GM21717 (cell line): ENCODE data around the gene KCP.

ENCODE experiments used
- ATAC-seq: cut with Tn5 transposase; IDR thresholded peaks from one replicate; pipeline ENCODE4 v1.9.1; 2021; ENCODE audit warnings: mild to moderate bottlenecking, moderate library complexity; ENCODE audit not compliant: unreplicated experiment

KCP gene

DNA sequence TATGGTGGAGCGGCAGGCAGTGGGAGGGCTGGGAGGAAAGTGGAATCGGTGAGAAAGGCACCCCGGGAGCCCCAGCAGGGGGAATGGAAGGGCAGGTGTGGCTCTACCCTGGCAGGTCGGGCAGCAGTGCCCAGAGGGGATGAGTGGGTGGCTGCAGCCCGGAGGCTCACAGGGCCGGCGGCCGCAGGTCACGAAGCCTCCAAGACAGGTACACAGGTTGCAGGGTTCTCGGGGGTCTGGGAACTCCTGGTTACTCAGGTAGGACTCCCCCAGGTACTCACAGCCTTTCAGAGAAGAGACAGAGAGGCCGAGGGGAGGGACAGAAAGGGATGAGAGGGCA is 21.8 kb downstream of the KCP start:
- no peak for ATAC-seq

DNA sequence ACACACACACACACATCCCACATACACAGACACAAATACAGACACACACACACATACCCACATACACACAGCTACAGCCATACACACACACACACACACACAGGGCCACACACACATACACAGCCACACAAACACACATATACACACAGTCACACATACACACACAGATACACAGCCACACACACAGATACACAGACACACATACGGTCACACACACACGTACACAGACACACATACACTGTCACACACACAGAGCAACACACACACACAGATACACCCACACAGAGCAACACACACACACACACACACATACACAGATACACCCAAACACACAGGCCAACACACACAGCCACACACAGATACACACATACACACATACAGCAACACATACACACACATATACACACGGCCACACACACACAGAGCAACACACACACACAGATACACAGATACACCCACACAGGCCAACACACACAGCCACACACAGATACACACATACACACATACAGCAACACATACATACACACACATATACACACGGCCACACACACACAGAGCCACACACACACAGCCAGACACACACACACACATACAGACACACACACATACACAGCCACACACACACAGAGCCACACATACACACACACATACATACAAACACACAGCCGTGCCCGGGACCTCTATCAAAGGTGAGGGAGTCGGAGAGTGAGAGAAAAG is 22.3 kb downstream of the KCP start:
- ATAC-seq: no peak

DNA sequence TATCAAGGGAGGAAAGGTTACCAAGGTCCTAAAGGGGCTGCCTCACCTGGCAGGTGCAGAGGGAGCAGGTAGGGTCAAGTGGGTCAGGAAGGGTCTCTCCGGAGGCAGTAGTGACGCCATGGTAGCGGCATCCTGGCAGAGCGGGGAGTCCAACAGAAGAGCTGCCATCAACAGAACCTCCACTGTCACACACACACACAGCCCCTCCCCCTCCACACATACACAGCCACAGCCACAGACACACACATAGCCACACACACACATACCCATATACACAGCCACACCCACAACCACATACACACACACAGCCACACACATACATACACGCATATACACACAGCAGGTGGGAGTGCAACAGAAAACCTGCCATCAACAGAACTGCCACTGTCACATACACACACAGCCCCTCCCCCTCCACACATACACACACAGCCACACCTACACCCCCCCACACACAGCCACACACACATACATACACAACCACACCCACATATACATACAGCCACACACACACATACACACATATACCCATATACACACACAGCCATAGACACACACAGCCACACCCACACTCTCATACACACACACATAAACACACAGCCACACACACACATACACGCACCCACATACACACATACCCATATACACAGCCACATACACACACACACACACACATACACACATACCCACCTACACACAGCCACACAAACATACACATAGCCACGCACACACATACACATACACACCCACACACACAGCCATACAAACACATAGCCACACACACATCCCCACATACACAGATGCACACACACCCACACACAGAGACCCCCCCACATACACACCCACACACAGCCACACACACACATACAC is 23.1 kb downstream of the KCP start:
- ATAC-seq: no peak

DNA sequence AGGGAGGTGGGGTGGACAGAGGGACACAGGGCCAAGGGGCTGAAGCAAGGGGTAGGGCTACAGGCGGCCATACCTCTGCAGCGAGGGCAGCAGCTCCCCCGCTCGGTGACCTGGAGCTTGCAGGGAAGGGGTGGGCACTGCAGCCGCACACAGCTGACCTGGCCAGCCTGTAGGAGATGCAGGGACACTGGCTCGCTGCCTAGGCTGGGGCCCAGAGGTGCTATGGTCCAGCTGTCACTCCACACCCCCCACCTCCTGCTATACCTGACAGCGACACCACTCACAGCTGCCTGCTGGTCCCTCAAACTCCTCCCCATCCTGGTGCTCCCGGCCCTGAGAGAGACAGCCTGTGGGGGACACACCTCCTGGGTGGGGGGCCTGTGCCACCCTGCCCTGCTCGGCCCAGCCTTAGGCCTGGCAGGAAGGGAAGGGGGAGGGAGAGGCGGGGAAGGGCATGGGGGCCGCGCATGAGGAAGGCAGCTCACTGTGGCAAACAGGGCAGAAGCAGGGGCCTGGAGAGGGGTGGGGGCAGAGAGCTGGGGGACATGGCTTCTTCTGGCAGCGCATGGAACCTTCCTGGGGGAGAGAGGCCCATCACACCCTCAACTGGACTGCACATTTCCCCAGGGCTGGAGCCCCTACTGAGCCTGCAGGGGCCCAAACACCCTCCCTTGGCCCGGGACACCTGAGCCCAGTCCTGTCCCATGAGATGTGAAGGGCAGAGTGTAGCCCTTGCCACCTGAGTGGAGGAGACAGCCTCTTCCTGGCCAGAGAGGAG is 23.9 kb downstream of the KCP start:
- no peak for ATAC-seq

DNA sequence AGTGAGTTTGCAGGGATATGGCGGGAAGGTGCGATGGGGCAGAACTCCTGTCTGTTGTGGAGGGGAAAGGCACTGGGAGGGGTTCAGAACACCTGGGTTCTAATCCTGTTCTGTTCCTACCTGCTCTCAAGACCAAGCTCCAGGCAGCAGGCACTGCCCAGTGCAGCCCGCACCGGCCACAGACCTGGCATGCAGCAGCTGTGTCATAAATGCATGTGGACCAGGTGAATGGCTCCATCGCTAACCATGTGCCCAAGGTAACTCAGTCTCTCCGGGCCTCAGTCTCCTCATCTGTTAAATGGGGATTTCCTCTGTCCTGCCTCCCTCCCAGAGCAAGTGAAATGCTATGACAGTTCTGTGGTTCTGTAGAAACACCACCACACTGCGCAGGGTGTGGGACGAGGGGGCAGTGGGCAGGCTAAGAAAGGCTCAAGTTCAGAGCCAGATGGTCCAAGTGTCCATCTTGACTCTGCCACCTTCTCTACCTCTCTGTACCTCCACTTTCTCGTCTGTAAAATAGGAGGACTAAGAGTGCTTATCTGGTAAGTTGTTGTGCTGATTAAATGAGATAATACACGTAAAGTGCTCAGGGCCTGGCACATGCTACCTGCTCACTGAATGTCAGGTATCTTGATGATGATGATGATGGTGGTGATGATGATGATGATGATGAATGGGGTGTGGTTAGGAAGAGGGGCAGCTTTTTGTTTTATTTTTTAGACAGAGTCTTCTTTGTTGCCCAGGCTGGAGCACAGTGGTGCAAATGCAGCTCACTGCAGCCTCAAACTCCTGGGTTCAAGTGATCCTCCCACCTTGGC is 24.9 kb downstream of the KCP start:
- no peak for ATAC-seq

DNA sequence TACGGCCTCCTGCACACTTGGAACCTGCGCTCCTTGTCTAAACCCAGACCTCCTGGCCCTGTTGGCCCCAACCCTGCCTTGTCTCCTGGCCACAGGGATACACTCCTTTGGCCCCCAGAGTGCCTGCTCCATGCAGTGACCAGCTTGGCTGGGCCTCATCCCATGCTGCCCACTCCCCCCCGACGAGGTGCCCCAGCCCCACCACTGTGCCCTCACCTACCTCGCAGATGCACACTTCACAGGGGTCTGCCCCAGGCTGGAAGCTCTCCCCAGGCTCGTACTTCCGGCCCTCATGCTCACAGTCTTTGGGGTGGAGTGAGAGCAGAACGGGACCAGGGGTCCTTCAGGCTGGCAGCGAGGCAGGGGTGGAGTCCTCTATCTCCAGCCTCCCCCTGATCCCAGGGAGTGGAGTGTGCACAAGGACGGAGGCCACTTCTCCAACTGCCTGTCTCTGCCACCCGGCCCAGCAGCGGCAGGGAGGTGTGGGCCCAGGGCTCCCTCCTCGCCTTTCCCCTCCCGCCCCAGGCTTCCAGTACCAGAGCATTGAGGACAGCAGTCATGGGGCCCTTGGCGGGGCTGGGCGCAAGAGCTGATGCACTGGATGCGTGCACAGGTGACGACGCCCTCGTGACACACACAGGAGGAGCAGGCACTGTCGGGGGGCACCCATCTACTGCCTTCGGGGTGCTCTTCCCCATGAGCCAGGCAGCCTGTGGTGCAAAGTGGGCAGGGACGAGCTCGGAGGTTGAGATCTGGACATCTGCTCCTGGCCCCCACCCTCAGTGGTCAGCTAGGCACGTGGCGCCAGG is 25.7 kb downstream of the KCP start:
- ATAC-seq: no peak

DNA sequence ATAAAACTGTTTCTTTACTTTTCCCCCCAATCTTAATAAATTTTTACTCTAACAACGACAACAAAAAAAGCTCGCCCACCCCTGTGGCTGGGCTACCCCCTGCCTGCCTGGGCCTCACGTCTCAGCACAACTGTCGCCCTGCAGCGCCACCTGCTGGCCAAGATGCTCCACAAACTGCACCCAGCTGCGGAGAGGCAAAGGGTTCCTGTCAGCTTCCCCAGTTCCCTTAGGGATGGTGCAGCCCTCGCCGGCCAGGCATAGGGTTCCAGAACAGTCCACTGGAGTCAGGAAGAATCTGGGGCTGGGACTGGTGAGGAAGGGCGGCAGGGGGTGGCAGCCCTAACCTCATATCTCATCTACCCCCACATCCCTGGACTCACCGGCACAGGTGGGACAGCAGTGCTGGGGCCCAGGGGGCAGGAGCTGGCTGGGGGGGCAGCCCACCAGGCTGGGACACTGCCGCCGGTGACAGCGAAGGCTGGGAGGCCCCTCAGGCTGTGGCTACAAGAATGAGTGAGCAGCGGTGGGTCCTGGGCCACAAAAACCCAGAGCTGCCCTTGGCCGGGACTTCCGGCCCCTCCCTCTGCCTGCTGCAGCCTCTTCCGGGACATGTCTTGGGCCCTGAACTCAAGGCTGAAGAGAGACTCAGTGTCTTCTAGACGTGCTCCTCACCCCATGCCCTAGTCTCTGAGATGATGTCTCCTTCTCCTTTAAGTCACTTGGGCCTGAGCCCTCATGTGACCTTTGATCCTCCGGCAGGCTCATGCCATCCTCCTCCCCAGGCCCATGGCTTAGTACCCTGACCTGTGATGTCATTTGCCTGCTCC is 26.7 kb downstream of the KCP start:
- peak; percentile 66 for ATAC-seq

DNA sequence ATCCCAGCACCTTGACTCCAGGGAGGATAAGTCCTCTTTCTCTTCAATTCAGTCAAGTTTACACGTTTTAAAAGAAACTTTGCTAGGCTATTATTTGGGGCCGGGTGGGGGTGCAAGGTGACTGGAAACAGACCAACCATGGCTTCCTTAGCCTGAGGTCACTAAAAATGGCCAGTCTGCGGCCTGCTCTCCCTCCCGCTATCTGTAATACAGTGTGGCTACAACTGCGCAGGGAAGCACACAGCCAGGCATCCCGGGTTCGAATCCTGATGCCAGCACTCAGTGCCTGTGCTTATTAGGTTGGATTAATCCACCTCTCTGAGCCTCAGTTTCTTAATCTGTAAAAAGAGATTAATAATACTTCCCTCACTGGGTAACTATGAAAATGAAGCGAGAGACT is 28.4 kb downstream of the KCP start:
- ATAC-seq: no peak

DNA sequence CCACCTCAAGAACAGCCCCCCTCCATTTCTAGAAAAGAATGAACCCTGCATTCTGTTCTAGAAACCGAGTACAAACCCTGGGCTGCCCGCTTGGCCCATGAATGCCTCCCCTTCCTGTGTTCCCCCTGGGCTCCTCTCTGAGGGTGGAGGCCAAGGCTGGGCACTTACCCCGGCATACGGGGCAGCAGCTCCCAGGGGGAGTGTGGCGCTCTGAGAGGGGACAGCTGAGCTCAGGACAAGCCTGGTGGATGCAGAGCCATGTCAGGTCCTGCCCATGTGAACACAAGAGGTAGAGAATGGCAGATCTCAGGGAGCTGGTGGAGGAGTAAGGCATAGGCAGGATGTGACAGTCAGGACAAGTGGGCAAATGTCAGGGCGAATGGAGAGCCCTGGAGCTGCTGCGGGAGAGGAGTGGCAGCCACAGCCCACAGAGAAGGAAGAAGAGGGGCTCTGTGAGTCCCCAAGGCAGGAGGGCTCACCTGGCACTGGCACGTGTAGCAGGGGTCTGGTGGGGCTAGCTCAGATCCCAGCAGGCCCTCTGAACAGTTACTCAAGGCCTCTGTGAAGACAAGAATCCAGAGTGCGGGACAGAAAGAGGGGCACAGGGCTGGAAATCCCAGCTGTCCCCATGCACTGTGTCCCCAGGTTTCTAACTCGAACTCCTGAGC is 28.9 kb downstream of the KCP start:
- ATAC-seq: no peak

DNA sequence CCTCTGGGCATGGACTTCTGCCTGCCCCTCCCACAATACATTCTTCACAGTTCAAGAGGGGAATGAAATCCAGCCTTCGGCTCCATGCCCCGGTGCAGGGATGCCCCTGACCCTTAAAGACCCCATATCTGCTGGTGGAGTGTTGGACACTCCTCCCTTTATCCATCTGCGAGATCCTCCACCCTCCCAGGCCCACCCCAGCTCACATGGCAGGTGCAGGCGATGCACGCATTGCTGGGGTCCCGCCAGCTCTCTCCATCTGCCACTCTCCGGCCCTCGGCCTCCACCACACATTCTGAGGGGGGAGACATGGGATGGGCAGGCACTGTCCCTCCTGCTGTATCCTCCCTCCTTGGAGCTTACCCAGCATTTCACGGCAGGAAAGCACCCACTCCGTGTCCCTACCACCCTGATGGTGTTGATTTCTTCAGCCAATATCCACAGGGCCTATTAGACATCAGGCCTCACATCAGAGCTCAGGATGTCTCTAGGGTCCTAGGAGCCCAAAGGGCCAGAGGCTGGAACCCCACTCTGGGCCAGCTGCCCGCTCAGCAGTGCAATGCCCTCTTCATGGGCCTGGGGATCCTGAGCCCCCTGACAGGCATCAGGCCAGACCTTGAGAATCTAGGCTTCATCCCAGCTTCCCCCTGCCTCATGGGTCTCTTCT is 29.6 kb downstream of the KCP start:
- no peak for ATAC-seq

DNA sequence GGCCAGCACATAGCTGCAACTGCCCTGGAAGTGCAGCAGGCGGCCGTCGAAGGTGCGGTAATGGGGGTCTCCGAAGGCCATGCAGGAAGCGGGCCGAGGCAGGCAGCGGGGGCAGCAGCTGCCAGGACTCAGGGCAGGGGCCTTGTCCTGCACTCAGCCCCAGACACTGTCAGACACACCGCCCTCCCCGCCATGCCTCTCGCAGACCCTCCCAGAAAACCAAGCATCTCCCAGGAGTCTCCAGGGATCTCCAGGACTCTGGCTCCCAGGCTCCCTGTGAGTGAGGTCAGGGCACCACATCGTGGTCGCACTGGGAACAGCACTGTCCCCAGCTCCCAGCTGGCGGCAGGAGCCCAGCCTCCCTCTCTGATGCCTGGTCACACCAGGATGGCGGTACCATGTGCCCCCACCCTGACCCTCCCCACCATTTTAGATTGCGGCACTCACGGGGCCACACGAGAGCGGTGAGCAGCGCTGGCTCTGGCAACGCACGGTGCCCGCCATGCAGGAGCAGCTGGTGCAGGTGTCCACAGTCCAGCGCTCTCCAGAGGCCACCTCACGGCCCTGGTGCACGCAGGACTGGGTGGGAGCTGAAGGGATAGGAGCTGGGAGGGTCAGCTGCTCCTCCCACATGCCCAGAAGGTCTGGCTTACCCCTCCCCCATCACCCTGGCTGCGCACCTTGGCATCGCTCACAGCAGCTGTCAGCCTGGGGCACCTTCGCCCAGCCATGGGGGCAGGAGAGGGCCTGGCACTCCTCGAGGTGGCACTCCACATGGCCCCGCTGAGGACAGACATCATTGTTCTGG is 30.4 kb downstream of the KCP start:
- ATAC-seq: no peak

DNA sequence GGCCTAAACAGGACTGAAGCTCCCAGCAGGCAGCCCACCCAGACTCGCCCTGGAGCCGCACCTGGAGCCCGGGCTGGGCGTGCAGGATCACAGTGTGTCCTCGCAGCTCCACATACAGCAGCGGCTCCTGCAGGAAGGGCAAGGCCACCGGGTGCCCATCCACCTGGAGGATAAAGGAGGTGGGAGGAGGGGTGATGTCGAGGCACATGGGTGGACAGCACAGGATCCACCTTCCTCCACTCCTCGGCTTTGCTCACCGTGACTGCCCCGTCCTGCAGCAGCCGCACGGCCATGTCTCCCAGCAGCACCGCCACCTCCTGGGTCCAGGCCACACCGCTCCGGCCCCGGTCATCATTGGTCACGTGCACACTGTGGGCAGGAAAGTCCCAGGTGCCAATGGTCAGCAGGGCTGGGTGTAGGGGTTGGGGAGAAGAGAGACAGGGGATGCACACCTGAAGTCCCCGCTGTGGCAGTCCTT is 31.0 kb downstream of the KCP start:
- ATAC-seq: no peak

DNA sequence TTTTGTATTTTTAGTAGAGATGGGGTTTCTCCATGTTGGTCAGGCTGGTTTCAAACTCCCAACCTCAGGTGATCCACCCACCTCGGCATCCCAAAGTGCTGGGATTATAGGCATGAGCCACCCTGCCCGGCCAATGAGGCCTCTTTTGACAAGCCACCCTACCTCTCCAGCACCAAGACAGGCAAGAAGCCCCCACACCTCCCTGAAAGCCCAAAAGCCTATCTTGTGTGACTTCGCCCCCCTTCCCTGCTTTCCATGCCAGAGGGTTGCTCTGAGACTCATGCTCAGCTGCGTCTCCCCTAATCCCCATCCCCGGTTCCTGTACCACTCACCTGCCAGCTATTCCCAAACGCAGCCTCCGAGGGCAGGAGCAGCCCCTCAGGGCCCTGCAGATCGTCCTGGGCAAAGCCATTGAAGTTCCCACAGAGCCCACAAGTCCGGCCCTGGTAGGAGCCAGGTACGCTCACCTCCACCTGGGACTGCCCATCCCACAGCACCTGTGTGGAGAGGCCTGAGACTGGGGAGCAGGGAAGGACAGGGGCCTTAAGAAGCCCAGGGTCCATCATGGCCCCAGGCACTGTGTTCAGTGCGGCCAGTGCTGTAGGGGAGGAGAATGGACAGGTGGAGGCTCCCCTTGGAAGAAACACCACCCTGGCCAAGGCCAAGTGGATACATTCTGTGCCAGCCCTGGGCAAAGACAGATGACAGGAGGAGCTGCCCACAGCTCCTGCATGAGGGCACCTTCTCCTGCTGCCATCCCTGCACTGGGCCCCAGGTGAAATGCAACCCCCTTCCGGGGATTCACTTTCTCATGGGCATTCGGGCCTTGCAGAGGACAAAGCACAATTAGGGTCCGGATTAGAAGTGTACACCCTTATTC is 32.0 kb downstream of the KCP start:
- no peak for ATAC-seq

DNA sequence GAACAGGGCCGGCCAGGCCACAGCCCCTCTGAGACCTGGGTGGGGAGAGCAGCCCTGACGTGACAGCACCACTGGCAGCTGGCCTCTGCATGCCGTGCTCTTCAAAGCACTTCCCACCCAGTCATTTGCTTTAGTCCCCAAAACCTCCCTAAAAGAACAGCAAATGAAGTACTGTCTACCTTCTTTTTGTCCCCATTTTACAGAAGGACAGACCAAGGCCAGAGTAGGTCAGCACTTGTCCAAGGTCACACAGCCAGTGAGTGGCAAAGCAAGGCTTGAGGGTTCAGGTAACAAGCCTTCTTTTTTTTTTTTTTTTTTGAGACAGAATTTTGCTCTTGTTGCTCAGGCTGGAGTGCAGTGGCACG is 32.8 kb downstream of the KCP start:
- ATAC-seq: no peak

DNA sequence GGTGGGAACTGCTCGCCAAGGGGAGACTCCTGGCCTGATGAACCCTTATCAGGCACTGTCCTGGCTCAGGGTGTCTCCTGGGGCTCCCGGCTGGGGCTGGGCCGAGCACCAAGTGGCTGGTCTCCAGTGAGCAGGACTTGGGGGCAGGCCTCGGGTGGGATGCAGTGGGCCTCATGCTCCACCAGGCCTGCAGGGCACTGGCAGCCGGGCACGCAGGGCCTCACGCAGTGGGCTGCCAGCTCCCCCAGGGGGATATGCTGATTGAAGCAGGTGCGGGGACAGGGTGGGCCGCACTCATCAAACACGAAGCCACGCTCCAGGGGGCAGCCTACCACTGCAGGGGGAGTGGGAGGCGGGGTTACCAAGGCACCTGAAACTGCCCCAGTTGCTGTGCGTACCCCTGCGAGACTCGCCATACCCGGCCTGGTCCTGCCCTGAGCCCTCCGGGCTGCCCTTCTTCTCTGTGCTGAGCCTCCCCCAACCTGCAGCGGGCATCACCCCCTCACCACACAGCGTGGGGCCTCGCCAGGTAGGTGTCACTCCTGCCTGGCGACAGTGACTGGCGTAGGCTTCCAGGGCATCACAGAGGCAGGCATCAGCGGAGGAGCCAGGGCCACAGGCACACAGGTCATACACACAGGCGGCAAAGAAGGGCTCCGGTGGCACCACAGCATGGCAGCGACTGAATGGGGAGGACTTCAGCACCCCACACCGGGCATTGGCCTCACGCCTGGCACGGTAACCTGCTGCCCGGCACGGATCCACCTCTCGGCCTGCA is 33.3 kb downstream of the KCP start:
- no peak for ATAC-seq

DNA sequence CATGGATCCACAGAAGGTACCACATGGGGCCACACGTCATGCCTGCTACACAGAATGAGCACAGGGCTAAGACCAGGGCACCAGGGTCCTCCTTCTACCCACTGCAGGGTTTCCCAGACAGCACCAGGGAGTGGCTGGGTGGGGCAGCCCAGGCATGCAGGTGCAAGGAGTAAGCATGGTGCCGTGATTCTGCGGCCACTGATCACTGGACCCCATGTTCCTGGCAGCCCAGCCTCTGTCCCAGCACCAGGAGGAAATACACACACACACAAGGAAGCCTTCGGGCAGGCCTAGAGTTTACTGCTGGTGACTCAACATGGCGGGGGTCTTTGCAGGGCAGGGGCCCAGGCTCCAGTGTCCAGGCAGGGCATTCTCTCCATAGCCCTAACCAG is 33.9 kb downstream of the KCP start:
- ATAC-seq: no peak
